Mesenchymal stem cell (in vitro differentiated cells and primary cell): ENCODE measurements around the gene CORO6.

Experiments
- DNase-seq: peaks from one replicate; pipeline ENCODE4 v3.0.0-alpha.2; 2013
- H2AFZ ChIP-seq: one replicate; pipeline ENCODE4 v1.6.1; 2013; ENCODE audit warnings: low read depth, mild to moderate bottlenecking, control low read depth, inconsistent platforms, low read length, moderate library complexity
- H2AK5ac ChIP-seq: 2 replicates; pipeline ENCODE4 v1.6.1; 2013; ENCODE audit warnings: low read length, moderate library complexity, mild to moderate bottlenecking, inconsistent platforms; ENCODE audit not compliant: severe bottlenecking
- H2BK120ac ChIP-seq: one replicate; pipeline ENCODE4 v1.6.1; 2013; ENCODE audit warnings: low read depth, mild to moderate bottlenecking, inconsistent platforms, low read length, moderate library complexity
- H2BK12ac ChIP-seq, 2 experiments: one replicate each; pipeline ENCODE4 v1.6.1; 2013; ENCODE audit warnings: inconsistent platforms in 2 of 2, low read length in 2 of 2, mild to moderate bottlenecking in 2 of 2, moderate library complexity in 2 of 2, control low read depth in 1 of 2
- H2BK15ac ChIP-seq: one replicate; pipeline ENCODE4 v1.6.1; 2013; ENCODE audit warnings: mild to moderate bottlenecking, low read depth, inconsistent platforms; ENCODE audit not compliant: poor library complexity, severe bottlenecking
- H2BK5ac ChIP-seq: 2 replicates; pipeline ENCODE4 v1.6.1; 2013; ENCODE audit warnings: low read depth, mild to moderate bottlenecking, low read length, control low read depth, inconsistent platforms; ENCODE audit not compliant: poor library complexity, severe bottlenecking
- H3K14ac ChIP-seq, 2 experiments: one replicate each; pipeline ENCODE4 v1.6.1; 2013; ENCODE audit warnings: inconsistent platforms in 2 of 2, low read length in 2 of 2, control low read depth in 1 of 2, mild to moderate bottlenecking in 1 of 2, moderate library complexity in 1 of 2
- H3K18ac ChIP-seq, 2 experiments: one replicate each; pipeline ENCODE4 v1.6.1; 2013; ENCODE audit warnings: inconsistent platforms in 2 of 2, low read length in 2 of 2, control low read depth in 1 of 2, low read depth in 1 of 2, mild to moderate bottlenecking in 1 of 2
- H3K23ac ChIP-seq, 2 experiments: one replicate each; pipeline ENCODE4 v1.6.1; 2013; ENCODE audit warnings: inconsistent platforms in 2 of 2, low read length in 2 of 2, mild to moderate bottlenecking in 2 of 2, moderate library complexity in 2 of 2, control low read depth in 1 of 2
- H3K27ac ChIP-seq: 2 replicates; pipeline ENCODE4 v1.5.1; 2013; ENCODE audit warnings: mild to moderate bottlenecking, moderate library complexity, low read length, control low read depth, inconsistent platforms; ENCODE audit not compliant: poor library complexity, severe bottlenecking
- H3K27me3 ChIP-seq, 2 experiments: 2 replicates each; pipeline versions ENCODE4 v1.6.1 to v1.7.0; 2013; ENCODE audit warnings: low read length in 2 of 2, mild to moderate bottlenecking in 2 of 2, moderate library complexity in 2 of 2, control low read depth in 1 of 2, inconsistent platforms in 1 of 2; ENCODE audit not compliant: control insufficient read depth in 1 of 2, insufficient read depth in 1 of 2
- H3K36me3 ChIP-seq, 2 experiments: 2 replicates each; pipeline versions ENCODE4 v1.6.1 to v1.7.0; 2013; ENCODE audit warnings: low read length in 2 of 2, control low read depth in 1 of 2, inconsistent platforms in 1 of 2, low read depth in 1 of 2, mild to moderate bottlenecking in 1 of 2; ENCODE audit not compliant: insufficient read depth in 2 of 2, control insufficient read depth in 1 of 2
- H3K4ac ChIP-seq, 2 experiments: one replicate each; pipeline ENCODE4 v1.6.1; 2013; ENCODE audit warnings: inconsistent platforms in 2 of 2, low read length in 2 of 2, mild to moderate bottlenecking in 2 of 2, moderate library complexity in 2 of 2, control low read depth in 1 of 2, low read depth in 1 of 2
- H3K4me1 ChIP-seq: 2 replicates; pipeline ENCODE4 v1.6.1; 2013; ENCODE audit warnings: low read depth, low read length, control low read depth; ENCODE audit not compliant: control insufficient read depth, insufficient read depth
- H3K4me2 ChIP-seq: 2 replicates; pipeline ENCODE4 v1.6.1; 2013; ENCODE audit warnings: low read length, mild to moderate bottlenecking, inconsistent platforms; ENCODE audit not compliant: poor library complexity, severe bottlenecking
- H3K4me3 ChIP-seq, 2 experiments: 2 replicates each; pipeline versions ENCODE4 v1.5.1 to v1.7.0; 2013; ENCODE audit warnings: low read length in 2 of 2, mild to moderate bottlenecking in 2 of 2, control low read depth in 1 of 2, low read depth in 1 of 2; ENCODE audit not compliant: insufficient read depth in 1 of 2
- H3K79me1 ChIP-seq: replicated peaks from 2 replicates; pipeline ENCODE4 v1.6.1; 2013; ENCODE audit warnings: mild to moderate bottlenecking, control low read depth, low read length, inconsistent platforms; ENCODE audit not compliant: poor library complexity, severe bottlenecking
- H3K9ac ChIP-seq: 2 replicates; pipeline ENCODE4 v1.7.0; 2013; ENCODE audit warnings: mild to moderate bottlenecking, low read length, moderate library complexity
- H3K9me3 ChIP-seq: 2 replicates; pipeline ENCODE4 v1.7.0; 2013; ENCODE audit warnings: mild to moderate bottlenecking, low read length; ENCODE audit not compliant: control insufficient read depth
- H4K8ac ChIP-seq: one replicate; pipeline ENCODE4 v1.6.1; 2013; ENCODE audit warnings: inconsistent platforms, mild to moderate bottlenecking, low read length, moderate library complexity
- H4K91ac ChIP-seq: one replicate; pipeline ENCODE4 v1.6.1; 2013; ENCODE audit warnings: mild to moderate bottlenecking, low read length, inconsistent platforms
- WGBS: methylation state at CpG from one replicate; pipeline ENCODE4 v1.1.7; 2013; ENCODE audit warnings: mixed read lengths; 5-methylcytosine and 5-hydroxymethylcytosine counted together

The CORO6 gene

GRCh38 chr17:29593591-29594518 lies 28.9 kb downstream of the CORO6 start:
- H3K27me3 ChIP-seq, result no peaks in the 10 kb centered on the region
- 5% methylated on average over 58 of the region's 64 CpGs for WGBS

GRCh38 chr17:29592850-29593551 lies 29.7 kb downstream of the CORO6 start, which contains the start of gene ANKRD13B:
Gene ANKRD13B (plus strand): TSS chr17:29593132. CDS start chr17:29593622, 490 bp downstream.
- H3K4ac ChIP-seq, result no peak within 1 kb of the TSS
- peak within 1 kb of the TSS; percentile 85 for H3K9ac ChIP-seq
- no peaks in the 10 kb centered on the region for H3K9me3 ChIP-seq
- peak within 1 kb of the TSS; percentile 39 for H3K27ac ChIP-seq
- peak within 1 kb of the TSS in 1 of 2 experiments; percentile 49 for H3K18ac ChIP-seq
- no peak within 1 kb of the TSS for H2BK120ac ChIP-seq
- no peaks in the 10 kb centered on the region for H3K36me3 ChIP-seq
- no peak within 1 kb of the TSS for H3K23ac ChIP-seq
- WGBS, result under 1% methylated on average over 21 of the region's 96 CpGs
- no peak within 1 kb of the TSS for H3K14ac ChIP-seq
- no peak within 1 kb of the TSS for H2BK5ac ChIP-seq
- no peak for DNase-seq
- H2BK12ac ChIP-seq, result peak within 1 kb of the TSS in 1 of 2 experiments; percentile 31
- H3K79me1 ChIP-seq, result peaks cover 7% of the 10 kb centered on the region
- H2AFZ ChIP-seq, result peak within 1 kb of the TSS; percentile 23
- H2AK5ac ChIP-seq, result no peak within 1 kb of the TSS
- H4K91ac ChIP-seq, result no peak within 1 kb of the TSS
- H3K4me2 ChIP-seq, result peak within 1 kb of the TSS; percentile 95
- H2BK15ac ChIP-seq, result peak within 1 kb of the TSS; percentile 61
- H3K4me1 ChIP-seq, result peaks cover 58% of the 10 kb centered on the region
- H4K8ac ChIP-seq, result no peak within 1 kb of the TSS
- peak within 1 kb of the TSS; percentile 64 to 88 for H3K4me3 ChIP-seq
- no peaks in the 10 kb centered on the region for H3K27me3 ChIP-seq

More at GRCh38 chr17:29593591-29594518, 28.9 kb downstream of the CORO6 start:
- peak overlapping the region; percentile 61 for H3K9ac ChIP-seq
- H2BK15ac ChIP-seq, result no peak overlapping the region
- H2AFZ ChIP-seq, result peak overlapping the region; percentile 23
- no peak overlapping the region for H3K27ac ChIP-seq
- H3K79me1 ChIP-seq, result peaks cover 7% of the 10 kb centered on the region
- H2AK5ac ChIP-seq, result no peak overlapping the region
- no peak overlapping the region for H2BK120ac ChIP-seq
- H3K4ac ChIP-seq, result no peak overlapping the region
- H3K4me3 ChIP-seq, result peak overlapping the region; percentile 64 to 76
- H3K4me2 ChIP-seq, result peak overlapping the region; percentile 95
- H3K23ac ChIP-seq, result no peak overlapping the region
- peak overlapping the region in 1 of 2 experiments; percentile 49 for H3K18ac ChIP-seq
- peak; percentile 41 for DNase-seq
- no peak overlapping the region for H4K8ac ChIP-seq
- H3K14ac ChIP-seq, result no peak overlapping the region
- no peaks in the 10 kb centered on the region for H3K9me3 ChIP-seq
- H3K4me1 ChIP-seq, result peaks cover 57% of the 10 kb centered on the region
- H2BK12ac ChIP-seq, result no peak overlapping the region
- no peak overlapping the region for H2BK5ac ChIP-seq
- no peak overlapping the region for H4K91ac ChIP-seq
- H3K36me3 ChIP-seq, result no peaks in the 10 kb centered on the region

GRCh38 chr17:29591737-29592608 lies 30.7 kb downstream of the CORO6 start:
- Histone ChIP-seq H2BK15ac (peak overlapping the region; percentile 40), H2AK5ac (no peak overlapping the region), H3K4me1 (peaks cover 59% of the 10 kb centered on the region), H3K4me3 (peak overlapping the region; percentile 43 to 88), H3K27ac (peak overlapping the region; percentile 69), H3K27me3 (no peaks in the 10 kb centered on the region), H3K9me3 (no peaks in the 10 kb centered on the region), H3K9ac (peak overlapping the region; percentile 85), H3K23ac (no peak overlapping the region), H3K36me3 (no peaks in the 10 kb centered on the region), H4K8ac (no peak overlapping the region), H2BK12ac (peak overlapping the region in 1 of 2 experiments; percentile 31), H2BK5ac (no peak overlapping the region), H4K91ac (no peak overlapping the region), H3K18ac (no peak overlapping the region), H3K79me1 (peaks cover 3% of the 10 kb centered on the region), H3K4me2 (peak overlapping the region; percentile 85), H3K14ac (no peak overlapping the region), H2BK120ac (no peak overlapping the region), H2AFZ (no peak overlapping the region), H3K4ac (no peak overlapping the region)
- DNase-seq, result peak; percentile 81
- 10% methylated on average over 19 of the region's 25 CpGs for WGBS
